NK-92 treated with Interleukin-12 subunit alpha and Interleukin-12 subunit beta, amount 100 ng/mL, for 24 hours (cell line): Measurements from ENCODE around the gene STAM.
A peak's percentile ranks its signal among the peaks of the same experiment; 100 is the strongest.
"Not testable (repeated sequence)": the region's sequence is repeated elsewhere in the genome, so short reads cannot be mapped to it uniquely, and the experiment has no call there.

ENCODE experiments used
- DNase-seq: peaks from one replicate; lab custom pipeline; 2025; lab: John Stamatoyannopoulos, UW

Gene STAM

GRCh38 chr10:17643755-17644484 is at the start of gene STAM:
TSS of gene STAM (plus strand) at chr10:17644151. CDS start at chr10:17644340, 189 bp downstream.
- DNase-seq = peak; percentile 73

DNA sequence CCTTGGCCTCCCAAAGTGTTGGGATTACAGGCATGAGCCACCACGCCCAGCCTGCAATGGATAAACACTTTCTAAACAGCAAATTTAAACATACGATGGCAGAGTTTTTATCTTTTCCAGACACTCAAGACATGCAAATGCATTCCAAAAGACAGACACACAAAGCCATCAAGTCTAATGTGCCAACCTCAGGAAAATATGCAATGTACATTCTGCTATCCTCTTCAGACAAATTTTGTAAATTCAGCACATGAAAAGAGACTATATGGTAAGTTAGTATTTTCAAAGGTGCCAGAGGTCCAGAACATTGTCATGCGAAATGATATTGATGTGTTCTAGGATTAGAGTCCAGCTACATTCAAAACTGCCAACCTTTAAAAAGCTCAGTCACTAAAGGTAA is 46.6 kb upstream of the STAM start:
- DNase-seq = no peak

DNA sequence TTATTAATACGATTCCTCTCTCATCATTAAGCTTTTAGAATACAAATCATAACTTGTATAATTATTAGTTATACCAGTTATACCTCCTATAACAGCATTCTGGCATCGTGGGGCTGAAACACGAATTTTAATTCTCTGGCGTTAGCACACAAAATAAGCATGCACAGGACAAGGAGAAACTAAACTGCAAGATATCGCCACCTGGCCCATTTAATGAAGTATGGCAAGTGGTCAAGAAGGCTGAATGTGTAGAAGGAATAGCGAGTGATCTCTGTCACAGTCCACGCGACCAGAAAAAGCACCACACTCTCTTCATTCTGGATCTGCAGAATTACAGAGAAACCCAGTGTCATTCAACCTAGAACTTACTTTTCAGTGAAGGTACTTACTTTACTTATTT is 44.9 kb upstream of the STAM start:
- DNase-seq = no peak

DNA sequence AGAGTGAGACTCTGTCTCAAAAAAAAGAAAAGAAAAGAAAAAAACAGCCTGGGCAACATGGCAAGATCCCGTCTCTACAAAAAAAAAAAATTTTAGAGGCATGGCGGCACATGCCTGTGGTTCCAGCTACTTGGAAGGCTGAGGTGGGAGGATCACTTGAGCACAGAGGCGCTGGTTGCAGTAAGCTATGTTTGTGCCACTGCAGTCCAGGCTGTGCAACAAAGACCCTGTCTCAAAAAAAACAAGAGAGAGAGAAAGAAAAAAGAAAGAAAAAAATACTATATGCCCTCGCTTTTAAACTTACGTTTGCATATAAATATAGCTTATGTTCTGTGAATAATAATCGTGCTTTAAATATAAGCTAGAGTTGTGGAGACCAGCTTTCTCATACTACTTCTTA is 38.0 kb upstream of the STAM start:
- DNase-seq = no peak

DNA sequence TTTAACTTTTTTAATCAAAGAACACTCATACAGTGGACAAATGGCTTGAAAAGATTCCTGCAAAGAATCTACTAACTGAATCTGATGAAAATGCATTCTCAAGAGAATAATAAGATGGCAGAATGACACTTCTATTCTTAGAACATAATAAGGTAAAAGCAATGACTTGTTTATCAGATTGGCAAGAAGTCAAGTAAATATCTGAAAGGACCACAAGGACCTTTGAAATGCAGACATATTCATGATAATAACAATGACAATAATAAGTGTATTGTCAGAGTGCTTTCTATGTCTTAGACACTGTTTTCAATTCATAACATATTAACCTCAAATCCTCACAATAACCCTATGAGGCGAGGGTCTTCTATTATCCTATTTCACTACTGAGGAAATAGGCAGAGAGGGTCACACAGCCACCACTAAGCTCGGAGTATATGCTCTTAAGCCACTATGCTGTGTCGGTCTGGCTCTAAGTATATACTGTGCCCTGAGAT is 37.4 kb upstream of the STAM start:
- no peak for DNase-seq

GRCh38 chr10:17607060-17607459 is 36.9 kb upstream of the STAM start:
- no peak for DNase-seq

GRCh38 chr10:17607603-17608332 is 36.2 kb upstream of the STAM start:
- DNase-seq = no peak

DNA sequence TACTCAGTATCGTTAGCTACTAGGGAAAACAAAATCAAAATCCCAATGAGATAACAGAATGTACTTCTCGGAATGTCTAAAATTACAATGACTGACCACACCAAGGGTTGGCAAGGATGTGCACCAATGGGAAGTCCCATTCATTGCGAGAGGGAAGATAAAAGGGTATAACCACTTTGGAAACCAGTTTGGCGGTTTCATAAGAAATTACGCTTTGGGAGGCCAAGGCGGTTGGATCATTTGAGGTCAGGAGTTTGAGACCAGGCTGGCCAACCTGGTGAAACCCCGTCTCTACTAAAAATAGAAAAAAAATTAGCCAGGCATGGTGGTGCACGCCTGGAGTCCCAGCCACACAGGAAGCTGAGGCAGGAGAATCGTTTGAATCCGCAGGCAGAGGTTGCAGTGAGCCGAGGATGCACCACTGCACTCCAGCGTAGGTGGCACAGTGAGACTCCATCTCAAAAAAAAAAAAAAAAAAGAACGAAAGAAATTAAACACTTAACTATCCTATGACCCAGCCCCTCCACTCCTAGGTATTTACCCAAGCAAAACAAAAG is 34.4 kb upstream of the STAM start:
- no peak for DNase-seq

DNA sequence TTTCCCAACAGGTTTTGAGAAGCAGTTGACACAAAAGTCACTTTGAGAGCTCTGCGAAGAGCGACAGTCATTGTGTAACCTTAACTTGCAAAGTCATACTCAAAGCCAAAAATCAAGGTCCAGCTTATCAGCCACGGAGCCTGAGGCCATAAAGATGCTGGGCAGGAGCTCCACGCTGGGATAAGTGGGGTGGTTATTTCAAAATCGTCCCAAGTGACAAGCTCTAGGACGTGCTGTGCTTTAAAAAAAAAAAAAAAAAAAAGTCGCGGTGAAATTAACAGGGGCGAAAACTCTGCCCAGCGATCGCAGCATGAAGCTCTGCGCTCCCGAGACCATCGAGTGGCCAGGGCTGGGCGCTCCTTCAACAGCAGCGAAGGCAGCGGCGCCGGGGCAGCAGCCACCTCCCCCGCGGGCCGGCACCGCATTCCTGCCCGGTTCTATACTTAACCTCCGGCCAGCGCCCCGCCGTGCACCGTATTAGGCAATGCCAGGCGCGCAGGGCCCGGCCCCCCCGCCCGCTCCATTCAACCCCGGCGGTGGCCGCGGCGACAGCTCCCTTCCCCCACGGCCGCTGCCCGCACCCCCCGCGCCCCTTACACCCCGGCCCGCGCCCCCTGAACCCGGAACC is 27.4 kb upstream of the STAM start:
- DNase-seq = no peak

GRCh38 chr10:17617031-17617911 is 26.7 kb upstream of the STAM start, which contains the start of gene HACD1:
TSS of gene HACD1 (minus strand) at chr10:17617374. CDS start at chr10:17617339, 35 bp downstream.
- no peak for DNase-seq

DNA sequence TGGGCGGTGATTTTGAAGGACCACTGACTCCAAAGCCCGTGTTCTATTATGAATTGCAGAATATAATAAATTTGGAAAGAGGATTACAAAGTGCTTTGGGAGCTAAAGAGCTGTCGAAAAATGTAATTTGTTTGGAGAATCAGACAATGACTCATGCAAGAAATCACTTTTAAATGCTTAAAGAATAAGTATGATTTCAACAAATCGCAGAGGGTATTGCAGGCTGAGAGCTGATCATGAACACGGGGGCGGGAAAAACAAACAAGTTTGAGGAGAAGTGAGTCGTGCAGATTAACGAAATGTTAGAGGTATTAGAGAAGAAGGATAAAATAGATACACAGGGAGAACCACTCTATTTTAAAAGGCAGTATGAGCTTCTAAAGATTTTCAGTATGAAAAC is 21.9 kb upstream of the STAM start:
- DNase-seq = no peak

DNA sequence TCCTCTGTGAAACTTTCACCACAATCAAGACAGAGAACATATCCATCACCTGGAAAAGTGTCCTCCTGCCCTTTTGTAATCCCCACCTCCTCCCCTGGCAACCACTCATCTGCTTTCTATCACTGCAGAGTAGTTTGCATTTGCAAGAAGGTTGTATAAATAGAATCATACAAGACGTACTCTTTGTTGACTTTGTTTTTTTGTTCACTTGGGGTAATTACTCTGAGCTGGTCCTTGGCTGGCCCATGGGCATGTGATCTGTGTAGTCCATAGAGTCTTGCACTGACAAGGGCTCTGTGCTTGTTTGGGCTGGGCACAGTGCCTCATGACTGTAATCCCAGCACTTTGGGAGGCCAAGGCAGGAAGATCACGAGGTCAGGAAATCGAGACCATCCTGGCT is 19.0 kb upstream of the STAM start:
- DNase-seq = no peak

DNA sequence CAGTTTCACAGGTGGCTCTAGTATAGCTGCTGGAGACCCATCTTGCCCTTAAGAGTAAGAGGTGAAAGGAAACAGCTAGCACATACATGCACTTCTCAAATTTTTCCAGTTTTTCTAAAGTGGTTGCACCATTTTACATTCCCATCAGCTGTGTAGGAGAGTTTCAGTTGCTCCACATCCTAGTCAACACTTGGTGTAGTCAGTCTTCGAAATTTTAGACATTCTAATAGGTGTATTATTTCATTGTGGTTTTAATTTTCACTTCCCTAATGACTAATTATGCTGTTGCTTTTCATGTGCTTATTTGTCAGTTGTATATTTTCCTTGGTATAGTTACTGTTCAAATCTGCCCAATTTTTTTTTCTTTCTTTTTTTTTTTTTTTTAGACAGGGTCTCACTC is 17.3 kb upstream of the STAM start:
- DNase-seq = no peak

- DNase-seq = not testable (repeated sequence)
These were observed 11.4 kb upstream of the STAM start for GRCh38 chr10:17632590-17632989.

DNA sequence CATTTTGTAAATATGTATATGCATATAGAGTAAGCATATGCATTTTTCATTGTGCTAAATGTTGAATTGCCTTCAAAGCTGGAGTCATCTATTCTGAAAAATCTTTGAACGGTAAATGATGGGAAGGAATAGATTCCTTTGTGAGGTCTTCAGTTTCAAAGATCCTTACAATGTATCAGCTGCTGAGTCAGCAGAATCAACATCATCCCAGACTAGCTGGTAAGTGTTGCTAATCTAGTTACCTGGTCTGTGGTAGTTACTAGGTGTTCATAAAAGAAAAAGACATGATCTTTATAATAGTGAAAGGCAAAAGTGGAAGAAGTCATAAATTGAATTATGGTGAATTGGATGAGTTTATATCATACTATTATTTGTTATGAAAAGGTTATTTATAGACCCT is 10.6 kb upstream of the STAM start:
- DNase-seq = no peak

DNA sequence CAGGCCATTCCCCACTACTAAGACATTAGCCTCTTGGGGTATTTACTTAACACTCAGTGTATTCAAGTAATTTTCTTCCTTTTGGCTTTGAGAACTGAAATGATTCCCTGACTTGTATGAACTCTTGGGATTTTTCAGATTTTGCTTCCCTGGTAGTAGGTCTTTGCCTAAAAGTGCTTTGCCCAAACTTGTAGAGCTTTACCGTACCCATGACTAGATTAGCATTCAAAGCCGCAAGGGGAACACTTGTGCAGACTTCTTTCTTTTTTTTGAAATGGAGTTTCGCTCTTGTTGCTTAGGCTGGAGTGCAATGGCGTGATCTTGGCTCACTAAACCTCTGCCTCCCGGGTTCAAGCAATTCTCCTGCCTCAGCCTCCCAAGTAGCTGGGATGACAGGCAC is 6.1 kb upstream of the STAM start:
- no peak for DNase-seq

- no peak for DNase-seq
These were observed 3.6 kb upstream of the STAM start for GRCh38 chr10:17640331-17640816.

DNA sequence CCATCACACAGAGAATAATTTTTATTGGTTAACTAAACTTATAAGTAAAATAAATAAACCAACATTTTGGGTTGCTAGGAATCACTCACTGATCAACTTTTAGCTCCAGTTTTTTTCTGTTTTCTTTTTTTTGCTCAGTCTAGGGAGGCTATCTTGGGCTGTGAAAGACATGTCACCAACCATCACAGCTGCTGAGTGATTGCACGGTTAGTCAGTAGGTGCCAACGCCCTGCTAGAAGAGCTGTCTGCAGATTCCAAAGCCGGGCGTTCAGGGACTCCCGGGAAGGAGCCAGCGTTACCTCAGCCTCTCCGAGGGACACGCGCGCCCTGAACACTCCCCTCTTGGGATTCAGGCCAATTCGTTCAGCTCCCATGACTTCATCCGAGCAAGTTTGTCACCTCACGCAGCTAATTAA is 604 bp upstream of the STAM start:
- no peak for DNase-seq

DNA sequence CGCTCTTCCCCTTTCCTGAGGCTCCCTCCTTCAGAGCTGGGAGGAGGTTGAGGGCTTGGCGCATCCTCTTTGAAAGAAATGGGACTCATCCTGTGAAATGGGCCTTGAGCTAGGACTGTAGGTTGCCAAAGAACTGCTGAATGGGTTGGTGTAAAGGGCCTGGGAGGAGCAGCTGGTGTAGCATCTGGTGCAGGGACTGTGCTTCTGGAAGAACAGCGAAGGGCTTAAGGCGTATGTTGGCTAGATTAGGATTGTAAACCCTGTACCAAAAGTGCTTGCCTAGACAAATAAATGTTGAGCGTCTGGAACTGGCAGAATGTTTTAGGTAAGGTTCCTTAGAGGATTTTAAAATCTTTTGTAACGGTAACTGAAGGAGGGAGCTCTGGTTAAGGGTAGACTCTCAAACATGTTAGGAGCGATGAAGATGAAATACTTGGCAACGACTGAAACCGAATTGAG is 563 bp downstream of the STAM start:
- DNase-seq = no peak

- no peak for DNase-seq
These were observed 1.8 kb downstream of the STAM start for GRCh38 chr10:17645621-17646345.

DNA sequence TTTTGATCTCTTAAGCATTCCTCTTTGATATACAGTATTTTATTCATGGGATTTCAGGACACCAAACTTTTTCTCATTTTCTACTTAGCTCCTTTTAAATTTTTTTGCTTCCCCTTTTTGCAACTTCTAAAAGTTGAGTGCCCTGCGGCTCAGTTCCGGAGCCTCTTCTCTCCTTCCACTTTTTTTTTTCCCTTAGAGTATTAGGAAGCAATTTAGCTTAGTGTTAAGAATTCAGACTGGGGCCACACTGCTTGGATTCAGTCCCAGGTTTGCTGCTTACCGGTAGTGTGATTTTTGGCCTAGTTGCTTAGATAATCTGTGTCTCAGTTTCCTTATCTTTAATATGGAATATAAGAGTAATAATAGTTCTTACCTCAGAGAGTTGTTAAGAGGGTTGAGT is 3.4 kb downstream of the STAM start:
- DNase-seq = no peak
